ENCODE measurements around the gene TMEM273. TPM values are rescaled to one million over a fixed set of nuclear protein-coding genes. Genes with fewer than 3 reads are reported as not detected.

TMEM273 gene
- total RNA-seq, 1 donor from 2014 or later = 8.5 TPM

DNA sequence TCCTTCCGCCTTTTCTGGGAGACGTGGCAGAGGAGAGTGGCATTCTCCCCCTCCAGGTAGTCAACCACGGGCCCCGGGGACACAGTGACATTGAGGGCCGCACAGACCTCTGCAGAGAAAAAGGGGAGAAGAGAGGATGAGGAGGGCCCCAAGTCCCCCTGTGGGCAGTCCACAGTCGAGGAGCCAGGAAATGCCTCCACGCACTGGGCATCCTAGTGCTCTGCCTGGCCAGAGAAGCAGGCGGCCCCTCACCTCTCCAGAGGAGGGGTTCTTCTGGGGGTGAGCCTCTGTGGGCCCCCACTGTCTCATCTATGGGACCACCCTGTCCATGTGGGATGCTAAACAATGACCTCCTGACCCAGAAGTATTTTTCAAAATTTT is 80.3 kb downstream of the TMEM273 start:
- H3K4me3 Mint-ChIP-seq = no peak overlapping the region
- CTCF ChIA-PET = no interaction called here
- H3K27me3 Mint-ChIP-seq = peaks cover 16% of the 10 kb centered on the region
- H3K9me3 Mint-ChIP-seq = no peaks in the 10 kb centered on the region
- ATAC-seq (ENCODE audit: low read depth) (no peak), DNase-seq (no peak)
- H3K27ac Mint-ChIP-seq = no peak overlapping the region
- TF ChIP-seq, protein P1, sequence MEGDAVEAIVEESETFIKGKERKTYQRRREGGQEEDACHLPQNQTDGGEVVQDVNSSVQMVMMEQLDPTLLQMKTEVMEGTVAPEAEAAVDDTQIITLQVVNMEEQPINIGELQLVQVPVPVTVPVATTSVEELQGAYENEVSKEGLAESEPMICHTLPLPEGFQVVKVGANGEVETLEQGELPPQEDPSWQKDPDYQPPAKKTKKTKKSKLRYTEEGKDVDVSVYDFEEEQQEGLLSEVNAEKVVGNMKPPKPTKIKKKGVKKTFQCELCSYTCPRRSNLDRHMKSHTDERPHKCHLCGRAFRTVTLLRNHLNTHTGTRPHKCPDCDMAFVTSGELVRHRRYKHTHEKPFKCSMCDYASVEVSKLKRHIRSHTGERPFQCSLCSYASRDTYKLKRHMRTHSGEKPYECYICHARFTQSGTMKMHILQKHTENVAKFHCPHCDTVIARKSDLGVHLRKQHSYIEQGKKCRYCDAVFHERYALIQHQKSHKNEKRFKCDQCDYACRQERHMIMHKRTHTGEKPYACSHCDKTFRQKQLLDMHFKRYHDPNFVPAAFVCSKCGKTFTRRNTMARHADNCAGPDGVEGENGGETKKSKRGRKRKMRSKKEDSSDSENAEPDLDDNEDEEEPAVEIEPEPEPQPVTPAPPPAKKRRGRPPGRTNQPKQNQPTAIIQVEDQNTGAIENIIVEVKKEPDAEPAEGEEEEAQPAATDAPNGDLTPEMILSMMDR (IDR thresholded peaks at IDR 0.05) = no peak
- intact Hi-C loops (cut with micrococcal nuclease) = no loop called here
- no peaks in the 10 kb centered on the region for H3K4me1 Mint-ChIP-seq
- POLR2A ChIA-PET = no interaction called here
- no peaks in the 10 kb centered on the region for H3K36me3 Mint-ChIP-seq (ENCODE audit: low read depth)

- ChIA-PET POLR2A (no interaction called here), CTCF (no interaction called here)
- H3K9me3 Mint-ChIP-seq = no peaks in the 10 kb centered on the region
- DNase-seq (no peak), ATAC-seq (ENCODE audit: low read depth) (no peak)
- no peak overlapping the region for H3K4me3 Mint-ChIP-seq
- no peaks in the 10 kb centered on the region for H3K36me3 Mint-ChIP-seq (ENCODE audit: low read depth)
- H3K4me1 Mint-ChIP-seq = no peaks in the 10 kb centered on the region
- H3K27ac Mint-ChIP-seq = no peak overlapping the region
- H3K27me3 Mint-ChIP-seq = peaks cover 16% of the 10 kb centered on the region
- TF ChIP-seq, protein P1 (IDR thresholded peaks at IDR 0.05) = no peak
- intact Hi-C loops (cut with micrococcal nuclease) = no loop called here
Observed at GRCh38 chr10:49107111-49107886, 80.9 kb downstream of the TMEM273 start.

GRCh38 chr10:49106451-49106850 is 81.7 kb downstream of the TMEM273 start:
- Mint-ChIP-seq H3K4me1 (no peaks in the 10 kb centered on the region), H3K27me3 (peaks cover 14% of the 10 kb centered on the region), H3K36me3 (ENCODE audit: low read depth) (no peaks in the 10 kb centered on the region), H3K4me3 (no peak overlapping the region), H3K9me3 (no peaks in the 10 kb centered on the region), H3K27ac (no peak overlapping the region)
- intact Hi-C loops (cut with micrococcal nuclease) = no loop called here
- DNase-seq = no peak
- ChIA-PET POLR2A (no interaction called here), CTCF (no interaction called here)
- no peak for ATAC-seq (ENCODE audit: low read depth)
- TF ChIP-seq, protein P1 (IDR thresholded peaks at IDR 0.05) = no peak

- ATAC-seq (ENCODE audit: low read depth) (no peak), DNase-seq (no peak)
- intact Hi-C loops (cut with micrococcal nuclease) = no loop called here
- CTCF ChIA-PET = no interaction called here
- H3K36me3 Mint-ChIP-seq (ENCODE audit: low read depth) = no peaks in the 10 kb centered on the region
- H3K4me1 Mint-ChIP-seq = no peaks in the 10 kb centered on the region
- TF ChIP-seq, protein P1 (IDR thresholded peaks at IDR 0.05) = no peak
- POLR2A ChIA-PET = no interaction called here
- H3K27me3 Mint-ChIP-seq = peaks cover 16% of the 10 kb centered on the region
- H3K27ac Mint-ChIP-seq = no peak overlapping the region
- H3K9me3 Mint-ChIP-seq = no peaks in the 10 kb centered on the region
- no peak overlapping the region for H3K4me3 Mint-ChIP-seq
Observed at GRCh38 chr10:49105076-49105475, 83.1 kb downstream of the TMEM273 start.

Other genes with a start within 250 kb of the TMEM273 start
- gene LRRC18, start 248.6 kb downstream of the TMEM273 start, total RNA-seq = not detected in 2 replicates
- not detected in 2 replicates for gene VSTM4, start 72.9 kb downstream of the TMEM273 start, total RNA-seq
- gene FAM170B, start 54.4 kb downstream of the TMEM273 start, total RNA-seq = not detected in 2 replicates
- gene C10orf71, start 110.8 kb upstream of the TMEM273 start, total RNA-seq = not detected in 2 replicates
- not detected in 2 replicates for gene DRGX, start 207.7 kb upstream of the TMEM273 start, total RNA-seq

Data from activated B cell treated with CpG ODN at 0.5 μM for 24 hours (primary cell).